Parathyroid adenoma (tissue), 2 donors: ENCODE results near the gene TMEM135.

ENCODE experiments used
- H2AFZ ChIP-seq: fragments of 300-600 bp; sonication (generic); one replicate; pipeline ENCODE4 v1.7.0; 2017; ENCODE audit warnings: antibody characterized with exemption, mild to moderate bottlenecking
- H3K27ac ChIP-seq: fragments of 300-600 bp; sonication (generic); one replicate; pipeline ENCODE4 v1.7.0; 2017
- H3K27me3 ChIP-seq: fragments of 300-600 bp; sonication (generic); one replicate; pipeline ENCODE4 v1.7.0; 2017; ENCODE audit warnings: low read length; ENCODE audit not compliant: control insufficient read depth, insufficient read depth
- H3K36me3 ChIP-seq: fragments of 300-600 bp; sonication (generic); one replicate; pipeline ENCODE4 v1.7.0; 2017; ENCODE audit warnings: low read length; ENCODE audit not compliant: control insufficient read depth, insufficient read depth
- H3K4me1 ChIP-seq: fragments of 300-600 bp; sonication (generic); one replicate; pipeline ENCODE4 v1.7.0; 2017; ENCODE audit warnings: control low read depth
- H3K4me2 ChIP-seq: fragments of 300-600 bp; sonication (generic); one replicate; pipeline ENCODE4 v1.7.0; 2017; ENCODE audit warnings: low read length
- H3K4me3 ChIP-seq: fragments of 300-600 bp; sonication (generic); one replicate; pipeline ENCODE4 v1.7.0; 2017; ENCODE audit warnings: low read depth, low read length
- H3K79me2 ChIP-seq: fragments of 300-600 bp; sonication (generic); one replicate; pipeline ENCODE4 v1.7.0; 2017; ENCODE audit warnings: control low read depth
- H3K9ac ChIP-seq: fragments of 300-600 bp; sonication (generic); one replicate; pipeline ENCODE4 v1.7.0; 2017; ENCODE audit warnings: mild to moderate bottlenecking
- H3K9me3 ChIP-seq: fragments of 300-600 bp; sonication (generic); one replicate; pipeline ENCODE4 v1.7.0; 2017; ENCODE audit warnings: low read length; ENCODE audit not compliant: control insufficient read depth
- CTCF ChIP-seq: fragments of 300-600 bp; sonication (generic); IDR thresholded peaks from one replicate; pipeline ENCODE4 v1.7.0; 2017; ENCODE audit warnings: antibody characterized with exemption, mild to moderate bottlenecking
- donor health status: primary hyperparathyroidism.

TMEM135 gene

DNA sequence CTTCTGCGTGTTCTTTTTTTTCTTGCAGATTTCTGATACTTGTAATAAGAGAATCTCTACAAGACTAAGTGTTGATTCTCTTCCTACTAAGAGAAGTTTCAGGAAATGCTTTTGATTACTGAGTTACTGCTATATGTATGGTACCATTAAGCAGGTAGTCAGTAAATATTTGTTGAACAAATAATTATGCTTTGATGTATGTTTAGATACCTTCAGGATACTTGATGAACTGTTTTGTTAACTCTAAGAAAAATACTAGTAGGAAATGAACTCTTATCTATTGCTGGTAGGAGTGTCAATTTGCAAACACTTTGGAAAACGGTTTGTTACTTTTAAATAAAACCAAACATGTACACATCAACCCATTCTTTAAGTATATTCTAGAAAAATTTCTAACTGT lies 90.6 kb downstream of the TMEM135 start:
- Histone ChIP-seq H3K4me3 (no peak overlapping the region), H3K9ac (no peak overlapping the region), H2AFZ (no peak overlapping the region), H3K36me3 (no peaks in the 10 kb centered on the region), H3K79me2 (no peaks in the 10 kb centered on the region), H3K4me1 (no peaks in the 10 kb centered on the region), H3K9me3 (no peaks in the 10 kb centered on the region), H3K27me3 (no peaks in the 10 kb centered on the region), H3K27ac (no peak overlapping the region), H3K4me2 (no peak overlapping the region)
- TF ChIP-seq CTCF = no peak

- H3K27me3 ChIP-seq = no peaks in the 10 kb centered on the region
- no peak overlapping the region for H3K4me2 ChIP-seq
Observed at GRCh38 chr11:87134524-87135106, 96.9 kb downstream of the TMEM135 start.

DNA sequence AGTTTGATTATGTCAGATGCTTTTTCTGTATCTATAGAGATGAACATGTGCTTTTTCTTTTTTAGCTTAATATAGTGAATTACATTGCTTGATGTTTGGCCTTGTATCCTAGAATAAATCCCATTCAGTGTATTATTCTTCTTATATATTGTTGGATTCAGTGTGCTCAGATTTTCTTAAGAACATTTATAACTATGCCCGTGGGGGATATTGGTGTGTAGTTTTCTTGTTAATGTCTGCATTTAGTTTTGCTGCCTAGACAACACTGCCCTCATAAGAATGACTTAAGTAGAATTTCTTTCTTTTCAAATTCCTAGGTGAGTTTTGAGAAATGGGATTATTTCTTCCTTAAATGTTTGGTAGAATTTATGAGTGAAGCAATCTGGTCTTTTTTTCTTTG lies 98.5 kb downstream of the TMEM135 start:
- no peaks in the 10 kb centered on the region for H3K9me3 ChIP-seq
- no peaks in the 10 kb centered on the region for H3K36me3 ChIP-seq
- no peaks in the 10 kb centered on the region for H3K27me3 ChIP-seq
- no peaks in the 10 kb centered on the region for H3K79me2 ChIP-seq
- no peak overlapping the region for H3K4me2 ChIP-seq
- no peak overlapping the region for H2AFZ ChIP-seq
- no peak overlapping the region for H3K4me3 ChIP-seq
- no peak for TF ChIP-seq CTCF
- H3K9ac ChIP-seq = no peak overlapping the region
- no peak overlapping the region for H3K27ac ChIP-seq
- no peaks in the 10 kb centered on the region for H3K4me1 ChIP-seq

More at GRCh38 chr11:87134524-87135106, 96.9 kb downstream of the TMEM135 start:
- Histone ChIP-seq H3K4me3 (no peak overlapping the region), H2AFZ (no peak overlapping the region), H3K9ac (no peak overlapping the region), H3K27ac (no peak overlapping the region), H3K4me1 (no peaks in the 10 kb centered on the region), H3K79me2 (no peaks in the 10 kb centered on the region), H3K36me3 (no peaks in the 10 kb centered on the region), H3K9me3 (no peaks in the 10 kb centered on the region)
- TF ChIP-seq CTCF = no peak

- Histone ChIP-seq H3K9ac (no peak overlapping the region), H3K4me3 (no peak overlapping the region), H3K36me3 (no peaks in the 10 kb centered on the region), H3K27me3 (no peaks in the 10 kb centered on the region), H3K9me3 (no peaks in the 10 kb centered on the region), H3K4me1 (no peaks in the 10 kb centered on the region), H3K27ac (no peak overlapping the region), H3K4me2 (no peak overlapping the region), H2AFZ (no peak overlapping the region), H3K79me2 (no peaks in the 10 kb centered on the region)
- no peak for TF ChIP-seq CTCF
Observed at GRCh38 chr11:87137711-87138110, 100.0 kb downstream of the TMEM135 start.

DNA sequence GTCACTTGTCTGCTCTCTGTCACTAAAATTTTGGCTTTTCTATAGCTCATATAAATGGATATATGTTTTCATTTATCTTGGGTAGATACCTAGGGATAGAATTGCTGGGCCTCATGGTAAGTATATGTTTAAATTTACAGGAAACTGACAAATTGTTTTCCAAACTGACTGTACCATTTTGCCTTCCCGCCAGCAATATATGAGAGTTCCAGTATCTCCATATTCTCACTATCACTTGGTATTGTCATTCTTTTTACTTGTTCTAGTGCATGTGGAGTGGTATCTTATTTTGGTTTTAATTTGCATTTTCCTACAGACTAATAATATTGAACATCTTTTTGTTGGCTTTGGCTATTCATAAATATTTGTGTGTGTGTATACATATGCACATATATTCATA lies 101.7 kb downstream of the TMEM135 start:
- Histone ChIP-seq H3K36me3 (no peaks in the 10 kb centered on the region), H3K4me3 (no peak overlapping the region), H3K9ac (no peak overlapping the region), H3K79me2 (no peaks in the 10 kb centered on the region), H3K27me3 (no peaks in the 10 kb centered on the region), H2AFZ (no peak overlapping the region), H3K9me3 (no peaks in the 10 kb centered on the region), H3K4me1 (no peaks in the 10 kb centered on the region), H3K4me2 (no peak overlapping the region), H3K27ac (no peak overlapping the region)
- no peak for TF ChIP-seq CTCF
